B cell (primary cell): ENCODE results near the gene APOL6. TPM values are rescaled to one million over a fixed set of nuclear protein-coding genes. Genes with fewer than 3 reads are reported as not detected.

Experiments used
- ATAC-seq: fragments of 200-7000 bp; cut with Tn5 transposase; one replicate; pipeline ENCODE4 v1.10.0; 2021; ENCODE audit warnings: low read depth, mild to moderate bottlenecking, moderate number of reproducible peaks, moderate library complexity
- CTCF ChIA-PET: fragments of 350-600 bp; sonication (Branson Sonifier 250); formaldehyde crosslinking; loops from one replicate; lab custom pipeline; 2021; ENCODE audit warnings: antibody characterized with exemption, inconsistent platforms; lab: Charles Lee
- POLR2A ChIA-PET: fragments of 350-600 bp; sonication (Branson Sonifier 250); formaldehyde crosslinking; loops from one replicate; lab custom pipeline; 2021; ENCODE audit warnings: antibody characterized with exemption; lab: Charles Lee
- DNase-seq: peaks from one replicate; pipeline ENCODE4 v3.0.0; 2013
- H2AFZ ChIP-seq: 2 replicates; pipeline ENCODE4 v1.6.1; 2012; ENCODE audit warnings: mild to moderate bottlenecking, low read depth, low read length; ENCODE audit not compliant: insufficient read depth, poor library complexity, severe bottlenecking
- H3K27ac ChIP-seq, 2 donors: 1 replicate in 1 of 2; 2 replicates in 1 of 2; pipeline ENCODE4 v1.5.1; 2012 to 2013; ENCODE audit warnings: low read length in 2 of 2, mild to moderate bottlenecking in 2 of 2, moderate library complexity in 1 of 2
- H3K27me3 ChIP-seq, 4 experiments: fragments of 200-600 bp in 1 of 4; sonication (generic) in 1 of 4; replicated peaks in 1 of 4; 1 replicate in 2 of 4; 2 replicates in 2 of 4; pipeline versions ENCODE4 v1.6.1 to v1.7.0; 2013 to 2016; ENCODE audit warnings: low read length in 3 of 4, mild to moderate bottlenecking in 2 of 4, mixed read lengths in 1 of 4, moderate library complexity in 1 of 4; ENCODE audit not compliant: insufficient read depth in 4 of 4, control insufficient read depth in 3 of 4; ENCODE audit errors: control extremely low read depth in 1 of 4
- H3K36me3 ChIP-seq, 2 experiments: replicated peaks in 1 of 2; 1 replicate in 1 of 2; 2 replicates in 1 of 2; pipeline versions ENCODE4 v1.6.1 to v1.7.1; 2013; ENCODE audit warnings: low read length in 1 of 2; ENCODE audit not compliant: insufficient read depth in 2 of 2, control insufficient read depth in 1 of 2; ENCODE audit errors: control extremely low read depth in 1 of 2, extremely low read depth in 1 of 2
- H3K4me1 ChIP-seq, 2 donors: fragments of 200-600 bp in 1 of 2; sonication (generic) in 1 of 2; 1 replicate in 1 of 2; 2 replicates in 1 of 2; pipeline versions ENCODE4 v1.5.1 to v1.6.1; 2013 to 2017; ENCODE audit warnings: low read length in 2 of 2; ENCODE audit not compliant: control insufficient read depth in 2 of 2, insufficient read depth in 2 of 2
- H3K4me2 ChIP-seq: replicated peaks from 2 replicates; pipeline ENCODE3; 2012; ENCODE audit warnings: mild to moderate bottlenecking, low read depth, low read length; ENCODE audit not compliant: poor library complexity, severe bottlenecking
- H3K4me3 ChIP-seq, 5 experiments: fragments of 200-600 bp in 1 of 5; sonication (generic) in 1 of 5; 1 replicate in 3 of 5; 2 replicates in 2 of 5; pipeline versions ENCODE4 v1.5.1 to v1.7.0; 2011 to 2016; ENCODE audit warnings: low read length in 4 of 5, mild to moderate bottlenecking in 4 of 5, low read depth in 2 of 5, control low read depth in 1 of 5, moderate library complexity in 1 of 5; ENCODE audit not compliant: insufficient read depth in 1 of 5; ENCODE audit errors: control extremely low read depth in 1 of 5, extremely low read depth in 1 of 5
- H3K79me2 ChIP-seq: fragments of 200-600 bp; sonication (generic); one replicate; pipeline ENCODE4 v1.6.0; 2016; ENCODE audit warnings: low read length; ENCODE audit not compliant: control insufficient read depth, insufficient read depth
- H3K9ac ChIP-seq: fragments of 200-600 bp; sonication (generic); 2 replicates; pipeline ENCODE4 v1.6.1; 2017; ENCODE audit warnings: mild to moderate bottlenecking, low read length, moderate library complexity
- H3K9me3 ChIP-seq, 3 donors: one replicate each; pipeline versions ENCODE4 v1.6.1 to v1.7.1; 2013; ENCODE audit warnings: low read length in 2 of 3; ENCODE audit not compliant: control insufficient read depth in 2 of 3, insufficient read depth in 1 of 3; ENCODE audit errors: control extremely low read depth in 1 of 3
- H4K20me1 ChIP-seq: 2 replicates; pipeline ENCODE4 v1.6.0; 2012; ENCODE audit warnings: mild to moderate bottlenecking, low read length; ENCODE audit not compliant: insufficient read depth, control insufficient read depth, poor library complexity, severe bottlenecking
- H3K27ac Mint-ChIP-seq: one replicate; pipeline ENCODE4 v1.8.0; 2021; ENCODE audit warnings: mixed read lengths
- H3K27me3 Mint-ChIP-seq: one replicate; pipeline ENCODE4 v1.8.0; 2021; ENCODE audit warnings: mixed read lengths
- H3K4me1 Mint-ChIP-seq: one replicate; pipeline ENCODE4 v1.8.0; 2021; ENCODE audit warnings: mixed read lengths
- H3K4me3 Mint-ChIP-seq: one replicate; pipeline ENCODE4 v1.8.0; 2021; ENCODE audit warnings: mixed read lengths
- H3K9me3 Mint-ChIP-seq: one replicate; pipeline ENCODE4 v1.8.0; 2022; ENCODE audit warnings: mixed read lengths; ENCODE audit not compliant: insufficient read depth
- CTCF ChIP-seq: fragments of 200-600 bp; IDR thresholded peaks from one replicate; pipeline ENCODE4 v1.8.0; 2022; ENCODE audit warnings: antibody characterized with exemption, mild to moderate bottlenecking
- EZH2 ChIP-seq: IDR thresholded peaks from 2 replicates; pipeline ENCODE4 v1.6.1; 2012; ENCODE audit warnings: borderline replicate concordance, low read depth, mild to moderate bottlenecking, moderate library complexity, low read length; ENCODE audit not compliant: insufficient read depth, poor library complexity, severe bottlenecking
- WGBS: methylation state at CpG from one replicate; pipeline ENCODE4 v1.1.5; 2013; ENCODE audit warnings: missing lambda C conversion rate; ENCODE audit not compliant: insufficient coverage; 5-methylcytosine and 5-hydroxymethylcytosine counted together
- intact Hi-C: fragments of 100-400 bp; cut with micrococcal nuclease; formaldehyde crosslinking; loops from one replicate; pipeline ENCODE4 v1.10.0; 2022
- polyA plus RNA-seq: library from polyadenylated mRNA; depleted of rRNA; stranded (reverse); fragments of >200 nt; gene quantifications from 2 replicates; pipeline ENCODE4 v1.2.3, GENCODE V29; 2012
- total RNA-seq, 2 donors: library from RNA; stranded (reverse); fragments of 120-200 nt in 1 of 2; gene quantifications; 1 replicate in 1 of 2; 2 replicates in 1 of 2; pipeline versions ENCODE4 v1.2.3 to v1.2.4, GENCODE V29; 2013 to 2022

The APOL6 gene
- total and polyA plus RNA-seq, 2 donors (not counting 1 experiment from before 2014, with no cell fraction given): 2.3 to 7.0 TPM

- ATAC-seq (peak; percentile 78), DNase-seq (peak; percentile 44)
- Histone ChIP-seq H3K79me2 (no peaks in the 10 kb centered on the region), H3K9me3 (peaks cover 0 to 6% (median 5%) of the 10 kb centered on the region in 3 donors), H3K27me3 (no peaks in the 10 kb centered on the region), H3K4me2 (peak overlapping the region; percentile 57), H4K20me1 (no peaks in the 10 kb centered on the region), H3K4me3 (peak overlapping the region in 1 of 5 experiments; percentile 20), H3K27ac (peak overlapping the region; percentile 78 to 83), H2AFZ (peak overlapping the region; percentile 64), H3K9ac (peak overlapping the region; percentile 44), H3K4me1 (peaks cover 18 to 23% of the 10 kb centered on the region in 2 donors), H3K36me3 (peaks cover 0 to 36% of the 10 kb centered on the region in 2 experiments)
- H3K27me3 Mint-ChIP-seq: no peaks in the 10 kb centered on the region
- intact Hi-C loops: no loop called here
- WGBS: 10% methylated on average over 1 of the region's 2 CpGs
- ChIA-PET CTCF (no interaction called here), POLR2A (interaction anchor here (0.7 kb wide), 1 partner anchor 818 kb away, joined by 3 read pairs; no protein-coding TSS in a partner anchor)
- TF ChIP-seq EZH2 (no peak), CTCF (no peak)
- peak overlapping the region; percentile 21 for H3K4me3 Mint-ChIP-seq
- H3K9me3 Mint-ChIP-seq: peaks cover 3% of the 10 kb centered on the region
- H3K4me1 Mint-ChIP-seq: peaks cover 32% of the 10 kb centered on the region
- peak overlapping the region; percentile 70 for H3K27ac Mint-ChIP-seq
Measured at GRCh38 chr22:35660291-35661127, 12.3 kb downstream of the APOL6 start.

- POLR2A ChIA-PET: no interaction called here
Measured at GRCh38 chr22:35661464-35661863, 13.2 kb downstream of the APOL6 start.

More at GRCh38 chr22:35661464-35661863, 13.2 kb downstream of the APOL6 start:
- H3K27ac Mint-ChIP-seq: peak overlapping the region; percentile 46
- Histone ChIP-seq H2AFZ (no peak overlapping the region), H3K4me3 (no peak overlapping the region), H3K27ac (peak overlapping the region in 1 of 2 donors; percentile 83), H3K9ac (no peak overlapping the region), H3K9me3 (peaks cover 4 to 6% (median 5%) of the 10 kb centered on the region in 3 donors), H3K36me3 (peaks cover 0 to 27% of the 10 kb centered on the region in 2 experiments), H3K4me2 (peak overlapping the region; percentile 57), H3K79me2 (no peaks in the 10 kb centered on the region), H4K20me1 (no peaks in the 10 kb centered on the region), H3K4me1 (peaks cover 18 to 23% of the 10 kb centered on the region in 2 donors), H3K27me3 (no peaks in the 10 kb centered on the region)
- WGBS: 100% methylated on average over 1 of the region's 2 CpGs
- H3K27me3 Mint-ChIP-seq: no peaks in the 10 kb centered on the region
- ATAC-seq (no peak), DNase-seq (no peak)
- peaks cover 3% of the 10 kb centered on the region for H3K9me3 Mint-ChIP-seq
- intact Hi-C loops: no loop called here
- TF ChIP-seq EZH2 (no peak), CTCF (no peak)
- H3K4me3 Mint-ChIP-seq: no peak overlapping the region
- H3K4me1 Mint-ChIP-seq: peaks cover 32% of the 10 kb centered on the region
- CTCF ChIA-PET: no interaction called here
